ENCODE data around the gene ABCC5.

ABCC5 gene

DNA sequence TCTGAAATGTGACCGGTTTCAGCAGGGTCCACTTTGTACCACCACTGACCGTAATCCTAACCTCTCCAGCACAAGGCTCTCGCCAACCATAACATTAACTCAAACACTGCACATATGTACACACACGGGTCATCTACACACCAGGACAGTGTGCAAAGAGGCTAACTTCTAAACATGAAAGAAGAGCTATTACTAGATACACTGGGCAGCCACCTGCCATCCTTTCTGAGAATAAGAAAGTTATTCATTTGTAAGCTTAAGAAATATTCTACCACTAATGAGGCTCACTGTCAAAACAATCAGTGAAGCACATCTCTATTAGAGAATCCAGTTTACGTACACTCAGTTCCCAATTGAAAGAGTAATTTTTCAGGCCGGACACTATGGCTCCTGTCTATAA, 73.9 kb downstream of the ABCC5 start:
- Histone ChIP-seq H3K4me3 (ENCODE audit: low read length, poor library complexity, severe bottlenecking) (no peak overlapping the region), H3K36me3 (ENCODE audit: insufficient read depth, low read length) (no peaks in the 10 kb centered on the region; the same call in 1 of the 2 replicates), H3K27me3 (ENCODE audit: insufficient read depth, low read length, poor library complexity, severe bottlenecking) (no peaks in the 10 kb centered on the region), H3K4me1 (ENCODE audit: insufficient read depth, low read length, poor library complexity, severe bottlenecking) (no peaks in the 10 kb centered on the region), H3K9me2 (replicated peaks; ENCODE audit: low read depth, low read length) (no peaks in the 10 kb centered on the region), H3K9ac (ENCODE audit: low read depth, low read length, poor library complexity, severe bottlenecking) (no peak overlapping the region), H3K9me3 (ENCODE audit: insufficient read depth, low read depth, low read length) (no peaks in the 10 kb centered on the region), H4K20me1 (ENCODE audit: insufficient read depth, low read length, poor library complexity, severe bottlenecking) (no peaks in the 10 kb centered on the region), H3F3A (ENCODE audit: low read depth) (no peaks in the 10 kb centered on the region), H3K4me2 (ENCODE audit: low read depth, low read length, poor library complexity, severe bottlenecking) (no peak overlapping the region), H3K79me2 (ENCODE audit: insufficient read depth, low read length) (no peaks in the 10 kb centered on the region), H2AFZ (ENCODE audit: low read length) (no peak overlapping the region)
- TF ChIP-seq, protein P1, sequence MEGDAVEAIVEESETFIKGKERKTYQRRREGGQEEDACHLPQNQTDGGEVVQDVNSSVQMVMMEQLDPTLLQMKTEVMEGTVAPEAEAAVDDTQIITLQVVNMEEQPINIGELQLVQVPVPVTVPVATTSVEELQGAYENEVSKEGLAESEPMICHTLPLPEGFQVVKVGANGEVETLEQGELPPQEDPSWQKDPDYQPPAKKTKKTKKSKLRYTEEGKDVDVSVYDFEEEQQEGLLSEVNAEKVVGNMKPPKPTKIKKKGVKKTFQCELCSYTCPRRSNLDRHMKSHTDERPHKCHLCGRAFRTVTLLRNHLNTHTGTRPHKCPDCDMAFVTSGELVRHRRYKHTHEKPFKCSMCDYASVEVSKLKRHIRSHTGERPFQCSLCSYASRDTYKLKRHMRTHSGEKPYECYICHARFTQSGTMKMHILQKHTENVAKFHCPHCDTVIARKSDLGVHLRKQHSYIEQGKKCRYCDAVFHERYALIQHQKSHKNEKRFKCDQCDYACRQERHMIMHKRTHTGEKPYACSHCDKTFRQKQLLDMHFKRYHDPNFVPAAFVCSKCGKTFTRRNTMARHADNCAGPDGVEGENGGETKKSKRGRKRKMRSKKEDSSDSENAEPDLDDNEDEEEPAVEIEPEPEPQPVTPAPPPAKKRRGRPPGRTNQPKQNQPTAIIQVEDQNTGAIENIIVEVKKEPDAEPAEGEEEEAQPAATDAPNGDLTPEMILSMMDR (conservative IDR thresholded peaks at IDR 0.05; ENCODE audit: low read length): no peak
- no peak for TF ChIP-seq EZH2phosphoT487 (IDR thresholded peaks at IDR 0.05; ENCODE audit: borderline replicate concordance)

GRCh38 chr3:183941216-183941615, 76.5 kb downstream of the ABCC5 start:
- Histone ChIP-seq H3K4me1 (ENCODE audit: insufficient read depth, low read length, poor library complexity, severe bottlenecking) (no peaks in the 10 kb centered on the region), H3K36me3 (ENCODE audit: insufficient read depth, low read length) (peaks cover 5% of the 10 kb centered on the region; the same call in 1 of the 2 replicates)

GRCh38 chr3:183937601-183938286, 79.9 kb downstream of the ABCC5 start:
- TF ChIP-seq, protein P1 (conservative IDR thresholded peaks at IDR 0.05; ENCODE audit: low read length): no peak
- no peaks in the 10 kb centered on the region for H3K9me3 ChIP-seq (ENCODE audit: insufficient read depth, low read depth, low read length)
- H3K9me2 ChIP-seq (replicated peaks; ENCODE audit: low read depth, low read length): no peaks in the 10 kb centered on the region
- H2AFZ ChIP-seq (ENCODE audit: low read length): no peak overlapping the region
- no peaks in the 10 kb centered on the region for H4K20me1 ChIP-seq (ENCODE audit: insufficient read depth, low read length, poor library complexity, severe bottlenecking)
- H3K9ac ChIP-seq (ENCODE audit: low read depth, low read length, poor library complexity, severe bottlenecking): no peak overlapping the region
- no peaks in the 10 kb centered on the region for H3K4me1 ChIP-seq (ENCODE audit: insufficient read depth, low read length, poor library complexity, severe bottlenecking)
- H3K27me3 ChIP-seq (ENCODE audit: insufficient read depth, low read length, poor library complexity, severe bottlenecking): no peaks in the 10 kb centered on the region
- no peak overlapping the region for H3K4me2 ChIP-seq (ENCODE audit: low read depth, low read length, poor library complexity, severe bottlenecking)
- no peaks in the 10 kb centered on the region for H3K79me2 ChIP-seq (ENCODE audit: insufficient read depth, low read length)
- H3K4me3 ChIP-seq (ENCODE audit: low read length, poor library complexity, severe bottlenecking): no peak overlapping the region
- no peaks in the 10 kb centered on the region for H3F3A ChIP-seq (ENCODE audit: low read depth)
- peaks cover 5% of the 10 kb centered on the region; the same call in 1 of the 2 replicates for H3K36me3 ChIP-seq (ENCODE audit: insufficient read depth, low read length)

More at GRCh38 chr3:183941216-183941615, 76.5 kb downstream of the ABCC5 start:
- H3K9ac ChIP-seq (ENCODE audit: low read depth, low read length, poor library complexity, severe bottlenecking): no peak overlapping the region
- no peaks in the 10 kb centered on the region for H3K27me3 ChIP-seq (ENCODE audit: insufficient read depth, low read length, poor library complexity, severe bottlenecking)
- H2AFZ ChIP-seq (ENCODE audit: low read length): no peak overlapping the region
- no peaks in the 10 kb centered on the region for H3K9me2 ChIP-seq (replicated peaks; ENCODE audit: low read depth, low read length)
- H3K4me3 ChIP-seq (ENCODE audit: low read length, poor library complexity, severe bottlenecking): no peak overlapping the region
- no peak overlapping the region for H3K4me2 ChIP-seq (ENCODE audit: low read depth, low read length, poor library complexity, severe bottlenecking)
- H3K79me2 ChIP-seq (ENCODE audit: insufficient read depth, low read length): no peaks in the 10 kb centered on the region
- no peak for TF ChIP-seq EZH2phosphoT487 (IDR thresholded peaks at IDR 0.05; ENCODE audit: borderline replicate concordance)
- TF ChIP-seq, protein P1 (conservative IDR thresholded peaks at IDR 0.05; ENCODE audit: low read length): no peak
- H3K9me3 ChIP-seq (ENCODE audit: insufficient read depth, low read depth, low read length): no peaks in the 10 kb centered on the region
- H3F3A ChIP-seq (ENCODE audit: low read depth): no peaks in the 10 kb centered on the region
- H4K20me1 ChIP-seq (ENCODE audit: insufficient read depth, low read length, poor library complexity, severe bottlenecking): no peaks in the 10 kb centered on the region

All from Loucy (cell line).